Hepatocyte (in vitro differentiated cells): ENCODE data around the gene TTBK1. TPM values are rescaled to one million over a fixed set of nuclear protein-coding genes. Genes with fewer than 3 reads are reported as not detected.
A peak's percentile ranks its signal among the peaks of the same experiment; 100 is the strongest.

Experiments used
- DNase-seq: peaks from one replicate; pipeline ENCODE4 v3.0.0-alpha.2; 2016; ENCODE audit warnings: low spot score
- H2AFZ ChIP-seq: fragments of 200-600 bp; sonication (generic); 2 replicates; pipeline ENCODE4 v1.6.0; 2016; ENCODE audit warnings: antibody characterized with exemption, mild to moderate bottlenecking
- H3K27ac ChIP-seq: fragments of 200-600 bp; sonication (generic); 2 replicates; pipeline ENCODE4 v1.5.1; 2016; ENCODE audit warnings: mild to moderate bottlenecking
- H3K27me3 ChIP-seq: fragments of 200-600 bp; sonication (generic); 2 replicates; pipeline ENCODE4 v1.6.1; 2016
- H3K36me3 ChIP-seq: fragments of 200-600 bp; sonication (generic); replicated peaks from 2 replicates; pipeline ENCODE4 v1.5.1; 2016; ENCODE audit warnings: low read depth; ENCODE audit not compliant: insufficient read depth
- H3K4me1 ChIP-seq: fragments of 200-600 bp; sonication (generic); 2 replicates; pipeline ENCODE4 v1.5.1; 2016; ENCODE audit warnings: mild to moderate bottlenecking, moderate library complexity; ENCODE audit not compliant: insufficient read depth
- H3K4me2 ChIP-seq: fragments of 200-600 bp; sonication (generic); 2 replicates; pipeline ENCODE4 v1.6.0; 2016
- H3K4me3 ChIP-seq: fragments of 200-600 bp; sonication (generic); 2 replicates; pipeline ENCODE4 v1.5.1; 2016; ENCODE audit warnings: mild to moderate bottlenecking
- H3K79me2 ChIP-seq: fragments of 200-600 bp; sonication (generic); 2 replicates; pipeline ENCODE4 v1.6.0; 2017; ENCODE audit warnings: mild to moderate bottlenecking
- H3K9me2 ChIP-seq: fragments of 200-600 bp; sonication (generic); replicated peaks from 2 replicates; pipeline ENCODE4 v1.6.0; 2017; ENCODE audit warnings: mild to moderate bottlenecking; ENCODE audit not compliant: insufficient read depth
- H3K9me3 ChIP-seq: fragments of 200-600 bp; sonication (generic); 2 replicates; pipeline ENCODE4 v1.5.1; 2016; ENCODE audit warnings: low read depth, mild to moderate bottlenecking
- H4K20me1 ChIP-seq: fragments of 200-600 bp; sonication (generic); 2 replicates; pipeline ENCODE4 v1.6.0; 2016; ENCODE audit warnings: mild to moderate bottlenecking; ENCODE audit not compliant: insufficient read depth, poor library complexity, severe bottlenecking
- CTCF ChIP-seq: fragments of 200-600 bp; sonication (generic); IDR thresholded peaks from 2 replicates; pipeline ENCODE4 v1.5.1; 2016; ENCODE audit warnings: antibody characterized with exemption, mild to moderate bottlenecking; ENCODE audit not compliant: poor library complexity
- EZH2 ChIP-seq: fragments of 200-600 bp; sonication (generic); IDR thresholded peaks from 2 replicates; pipeline ENCODE4 v1.6.1; 2016; ENCODE audit warnings: antibody characterized with exemption, mild to moderate bottlenecking, borderline replicate concordance
- EZH2phosphoT487 ChIP-seq: fragments of 200-600 bp; sonication (generic); IDR thresholded peaks from one replicate; pipeline ENCODE4 v1.6.1; 2018; ENCODE audit warnings: antibody characterized with exemption, mild to moderate bottlenecking, low read depth, moderate library complexity; ENCODE audit not compliant: unreplicated experiment, severe bottlenecking
- WGBS: methylation state at CpG from one replicate; pipeline ENCODE4 v1.1.6; 2016; ENCODE audit warnings: low lambda C conversion rate; ENCODE audit errors: missing lambda C conversion rate; 5-methylcytosine and 5-hydroxymethylcytosine counted together
- polyA plus RNA-seq: library from polyadenylated mRNA; unstranded; fragments of >200 nt; fragmentation: Nextera tagmentation; extraction: Ambion mirVana; gene quantifications from 2 replicates; pipeline ENCODE4 v1.2.1, GENCODE V29; 2016
- total RNA-seq: library from RNA; depleted of rRNA; stranded (reverse); fragments of >200 nt; gene quantifications from 2 replicates; pipeline ENCODE4 v1.2.3, GENCODE V29; 2014

The TTBK1 gene
- total and polyA plus RNA-seq, 2 experiments from 2014 or later: 0.34 to 1.1 TPM

- no peaks in the 10 kb centered on the region for H3K36me3 ChIP-seq
- H3K4me3 ChIP-seq: no peak overlapping the region
- DNase-seq: no peak
- H3K27ac ChIP-seq: peak overlapping the region; percentile 62
- no peak overlapping the region for H2AFZ ChIP-seq
- 64% methylated on average over 4 of the region's 4 CpGs for WGBS
- no peaks in the 10 kb centered on the region for H3K9me2 ChIP-seq
- H3K9me3 ChIP-seq: no peaks in the 10 kb centered on the region
- no peaks in the 10 kb centered on the region for H3K79me2 ChIP-seq
- H4K20me1 ChIP-seq: no peaks in the 10 kb centered on the region
- no peaks in the 10 kb centered on the region for H3K27me3 ChIP-seq
- peaks cover 40% of the 10 kb centered on the region for H3K4me1 ChIP-seq
- H3K4me2 ChIP-seq: no peak overlapping the region
- no peak for TF ChIP-seq EZH2
These were observed 35.3 kb downstream of the TTBK1 start for GRCh38 chr6:43278524-43279078.

- Histone ChIP-seq H3K4me3 (no peak overlapping the region), H2AFZ (no peak overlapping the region), H4K20me1 (no peaks in the 10 kb centered on the region), H3K79me2 (no peaks in the 10 kb centered on the region), H3K9me3 (no peaks in the 10 kb centered on the region), H3K9me2 (no peaks in the 10 kb centered on the region), H3K4me1 (peaks cover 31% of the 10 kb centered on the region), H3K27ac (no peak overlapping the region), H3K36me3 (no peaks in the 10 kb centered on the region), H3K4me2 (no peak overlapping the region), H3K27me3 (peaks cover 8% of the 10 kb centered on the region)
- TF ChIP-seq EZH2 (no peak), CTCF (no peak), EZH2phosphoT487 (no peak)
- WGBS: 76% methylated on average over 2 of the region's 2 CpGs
- no peak for DNase-seq
These were observed 37.0 kb downstream of the TTBK1 start for GRCh38 chr6:43280234-43280633.

- Histone ChIP-seq H3K4me2 (no peak overlapping the region), H3K27me3 (peaks cover 15% of the 10 kb centered on the region), H3K9me3 (no peaks in the 10 kb centered on the region), H4K20me1 (no peaks in the 10 kb centered on the region), H3K4me3 (no peak overlapping the region), H3K9me2 (no peaks in the 10 kb centered on the region), H3K79me2 (no peaks in the 10 kb centered on the region), H3K27ac (no peak overlapping the region), H2AFZ (no peak overlapping the region), H3K4me1 (peaks cover 13% of the 10 kb centered on the region), H3K36me3 (no peaks in the 10 kb centered on the region)
- 88% methylated on average over 9 of the region's 9 CpGs for whole genome bisulfite sequencing
- DNase-seq: no peak
- TF ChIP-seq EZH2: no peak
- TF ChIP-seq CTCF: no peak
- TF ChIP-seq EZH2phosphoT487: no peak
These were observed 38.8 kb downstream of the TTBK1 start for GRCh38 chr6:43282060-43282459.

- DNase-seq: no peak
- TF ChIP-seq CTCF (no peak), EZH2 (no peak), EZH2phosphoT487 (no peak)
- 91% methylated on average over 32 of the region's 32 CpGs for WGBS
These were observed 39.6 kb downstream of the TTBK1 start for GRCh38 chr6:43282636-43283513.

More at GRCh38 chr6:43282636-43283513, 39.6 kb downstream of the TTBK1 start:
- H4K20me1 ChIP-seq: no peaks in the 10 kb centered on the region
- H3K79me2 ChIP-seq: no peaks in the 10 kb centered on the region
- no peak overlapping the region for H3K4me3 ChIP-seq
- no peak overlapping the region for H3K4me2 ChIP-seq
- no peaks in the 10 kb centered on the region for H3K9me3 ChIP-seq
- peaks cover 15% of the 10 kb centered on the region for H3K27me3 ChIP-seq
- no peak overlapping the region for H3K27ac ChIP-seq
- H2AFZ ChIP-seq: no peak overlapping the region
- peaks cover 7% of the 10 kb centered on the region for H3K4me1 ChIP-seq
- no peaks in the 10 kb centered on the region for H3K9me2 ChIP-seq
- H3K36me3 ChIP-seq: no peaks in the 10 kb centered on the region
